ENCODE results near the gene PROS1.

PROS1 gene

DNA sequence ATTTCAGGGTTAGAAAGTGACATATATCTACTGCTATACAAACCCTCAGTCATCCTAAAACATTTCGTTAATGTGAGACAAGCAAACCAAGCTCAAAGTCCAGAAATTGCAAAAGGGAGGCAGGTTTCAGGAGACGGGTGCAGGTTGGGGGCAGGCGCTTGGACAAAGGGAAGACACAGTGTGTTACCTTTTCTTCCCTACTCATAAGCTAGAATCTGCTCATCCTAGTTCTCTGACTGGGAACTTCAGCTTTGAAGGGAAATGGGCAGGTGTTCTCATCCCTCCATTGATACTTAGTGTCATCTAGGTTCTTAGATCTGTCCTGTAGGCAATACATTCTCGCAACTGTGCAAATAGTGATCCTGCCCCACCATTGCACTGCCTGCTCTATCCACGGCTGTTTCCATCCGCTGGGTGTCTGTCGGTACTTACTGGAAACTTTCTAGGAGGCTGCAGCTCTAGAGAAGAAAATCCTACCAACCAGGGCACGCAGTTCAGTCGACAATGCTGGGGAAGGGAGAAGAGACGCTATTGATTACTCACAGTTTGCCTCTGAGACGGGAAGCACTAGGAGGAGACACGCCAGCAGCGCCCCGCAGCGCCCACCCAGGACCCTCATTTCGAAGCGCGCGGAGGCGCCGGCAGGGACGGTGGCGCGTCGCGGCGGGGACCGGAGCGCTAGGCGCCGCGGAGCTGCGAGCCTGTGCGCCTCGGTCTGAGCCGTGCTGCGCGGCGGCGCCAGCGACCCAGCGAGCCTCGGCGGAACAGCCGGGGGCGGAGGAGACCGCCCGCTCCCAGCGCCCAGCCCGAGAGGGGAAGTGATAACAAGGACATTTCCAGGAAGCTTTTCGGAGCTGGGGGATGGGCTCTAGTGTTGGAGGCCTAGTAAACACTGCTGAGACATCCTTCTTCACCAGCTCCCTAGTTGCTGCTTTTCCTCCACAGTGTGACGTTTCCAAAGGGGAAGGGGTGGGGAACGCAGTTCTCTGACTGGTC is at the start of gene PROS1:
TSS of gene PROS1 (minus strand) at position 766 of the 996 bp plus-strand sequence. CDS start at position 619, 147 bp downstream.
- DNase-seq (ENCODE audit: low read depth): peak; percentile 65
- TF ChIP-seq MYC (IDR thresholded peaks at IDR 0.05; ENCODE audit: low read depth, low read length) (no peak), POLR2A (IDR thresholded peaks at IDR 0.05; ENCODE audit: extremely low read depth, insufficient read length) (no peak)
- TF ChIP-seq, protein P1, sequence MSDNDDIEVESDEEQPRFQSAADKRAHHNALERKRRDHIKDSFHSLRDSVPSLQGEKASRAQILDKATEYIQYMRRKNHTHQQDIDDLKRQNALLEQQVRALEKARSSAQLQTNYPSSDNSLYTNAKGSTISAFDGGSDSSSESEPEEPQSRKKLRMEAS (IDR thresholded peaks at IDR 0.05; ENCODE audit: low read depth, low read length): no peak
- TF ChIP-seq, protein P2, sequence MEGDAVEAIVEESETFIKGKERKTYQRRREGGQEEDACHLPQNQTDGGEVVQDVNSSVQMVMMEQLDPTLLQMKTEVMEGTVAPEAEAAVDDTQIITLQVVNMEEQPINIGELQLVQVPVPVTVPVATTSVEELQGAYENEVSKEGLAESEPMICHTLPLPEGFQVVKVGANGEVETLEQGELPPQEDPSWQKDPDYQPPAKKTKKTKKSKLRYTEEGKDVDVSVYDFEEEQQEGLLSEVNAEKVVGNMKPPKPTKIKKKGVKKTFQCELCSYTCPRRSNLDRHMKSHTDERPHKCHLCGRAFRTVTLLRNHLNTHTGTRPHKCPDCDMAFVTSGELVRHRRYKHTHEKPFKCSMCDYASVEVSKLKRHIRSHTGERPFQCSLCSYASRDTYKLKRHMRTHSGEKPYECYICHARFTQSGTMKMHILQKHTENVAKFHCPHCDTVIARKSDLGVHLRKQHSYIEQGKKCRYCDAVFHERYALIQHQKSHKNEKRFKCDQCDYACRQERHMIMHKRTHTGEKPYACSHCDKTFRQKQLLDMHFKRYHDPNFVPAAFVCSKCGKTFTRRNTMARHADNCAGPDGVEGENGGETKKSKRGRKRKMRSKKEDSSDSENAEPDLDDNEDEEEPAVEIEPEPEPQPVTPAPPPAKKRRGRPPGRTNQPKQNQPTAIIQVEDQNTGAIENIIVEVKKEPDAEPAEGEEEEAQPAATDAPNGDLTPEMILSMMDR (IDR thresholded peaks at IDR 0.05; ENCODE audit: low read depth, low read length): no peak

DNA sequence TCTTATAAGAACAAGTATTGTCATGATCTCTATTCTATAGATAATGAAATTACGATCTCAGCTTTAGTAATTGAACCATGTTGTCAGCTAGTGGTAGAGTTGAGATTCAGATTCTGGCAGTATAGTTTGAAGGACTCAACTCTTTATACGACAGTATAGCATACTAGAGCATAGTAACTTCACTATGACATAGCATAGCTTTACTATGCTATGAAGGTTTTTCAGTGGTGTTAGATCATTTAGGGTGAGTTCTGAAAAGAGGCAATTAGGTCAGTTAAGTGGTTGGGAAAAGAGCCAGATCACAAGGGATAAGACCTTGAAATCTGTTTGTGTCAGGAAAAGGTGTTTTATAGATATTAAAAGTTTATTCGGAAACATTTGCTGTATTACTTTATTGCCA is 46.6 kb upstream of the PROS1 start:
- no peak overlapping the region for H3K4me3 ChIP-seq (ENCODE audit: low read depth, low read length)
- TF ChIP-seq, protein P2 (IDR thresholded peaks at IDR 0.05; ENCODE audit: low read depth, low read length): no peak
- TF ChIP-seq, protein P1 (IDR thresholded peaks at IDR 0.05; ENCODE audit: low read depth, low read length): no peak
- no peak for TF ChIP-seq MYC (IDR thresholded peaks at IDR 0.05; ENCODE audit: low read depth, low read length)
- TF ChIP-seq POLR2A (IDR thresholded peaks at IDR 0.05; ENCODE audit: extremely low read depth, insufficient read length): no peak
- DNase-seq (ENCODE audit: low read depth): no peak

More for the DNA sequence above, at the start of gene PROS1:
- H3K4me3 ChIP-seq (ENCODE audit: low read depth, low read length): peak within 1 kb of the TSS; percentile 54

DNA sequence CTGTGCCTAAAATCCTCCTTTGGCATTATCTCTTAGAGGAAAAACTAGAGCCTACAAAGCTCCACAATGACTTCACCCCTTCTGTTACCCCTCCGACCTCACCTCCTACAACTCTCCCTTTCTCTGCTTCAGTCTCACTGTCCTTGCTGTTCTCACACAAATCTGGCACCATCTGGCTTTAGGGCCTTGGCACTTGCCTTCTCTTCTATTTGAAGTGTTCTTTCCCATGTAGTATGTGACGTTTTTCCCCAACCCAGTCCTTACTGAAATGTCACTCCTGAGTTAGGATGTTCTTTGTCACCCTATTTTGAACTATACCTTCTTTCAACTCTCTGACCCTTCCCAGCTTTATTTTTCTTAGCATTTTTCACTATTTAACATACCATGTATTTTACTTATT is 46.0 kb upstream of the PROS1 start:
- no peak overlapping the region for H3K4me3 ChIP-seq (ENCODE audit: low read depth, low read length)
- DNase-seq (ENCODE audit: low read depth): no peak
- TF ChIP-seq, protein P1 (IDR thresholded peaks at IDR 0.05; ENCODE audit: low read depth, low read length): no peak
- no peak for TF ChIP-seq MYC (IDR thresholded peaks at IDR 0.05; ENCODE audit: low read depth, low read length)
- TF ChIP-seq POLR2A (IDR thresholded peaks at IDR 0.05; ENCODE audit: extremely low read depth, insufficient read length): no peak
- TF ChIP-seq, protein P2 (IDR thresholded peaks at IDR 0.05; ENCODE audit: low read depth, low read length): no peak

DNA sequence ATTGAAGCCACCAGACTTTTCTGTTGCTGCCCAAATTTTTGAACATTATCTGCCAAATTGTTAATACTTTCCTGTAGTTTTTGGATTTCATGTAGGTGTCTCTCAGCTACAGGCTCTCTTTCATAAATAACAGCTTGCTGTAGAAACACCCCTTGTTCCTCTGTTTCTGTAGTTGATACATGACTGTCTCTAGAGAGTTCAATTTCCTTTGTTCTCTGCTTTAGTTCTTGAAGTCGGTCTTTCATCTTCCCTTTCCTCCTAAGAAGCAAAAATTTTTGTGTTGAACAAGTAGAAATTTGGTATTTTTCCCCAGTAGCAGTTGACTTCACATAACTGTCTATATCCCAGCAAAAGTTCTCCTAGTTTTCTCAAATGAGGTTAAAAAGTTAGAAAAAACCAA is 41.3 kb upstream of the PROS1 start:
- no peak overlapping the region for H3K4me3 ChIP-seq (ENCODE audit: low read depth, low read length)
- no peak for DNase-seq (ENCODE audit: low read depth)
- TF ChIP-seq, protein P1 (IDR thresholded peaks at IDR 0.05; ENCODE audit: low read depth, low read length): no peak
- TF ChIP-seq POLR2A (IDR thresholded peaks at IDR 0.05; ENCODE audit: extremely low read depth, insufficient read length) (no peak), MYC (IDR thresholded peaks at IDR 0.05; ENCODE audit: low read depth, low read length) (no peak)
- TF ChIP-seq, protein P2 (IDR thresholded peaks at IDR 0.05; ENCODE audit: low read depth, low read length): no peak

DNA sequence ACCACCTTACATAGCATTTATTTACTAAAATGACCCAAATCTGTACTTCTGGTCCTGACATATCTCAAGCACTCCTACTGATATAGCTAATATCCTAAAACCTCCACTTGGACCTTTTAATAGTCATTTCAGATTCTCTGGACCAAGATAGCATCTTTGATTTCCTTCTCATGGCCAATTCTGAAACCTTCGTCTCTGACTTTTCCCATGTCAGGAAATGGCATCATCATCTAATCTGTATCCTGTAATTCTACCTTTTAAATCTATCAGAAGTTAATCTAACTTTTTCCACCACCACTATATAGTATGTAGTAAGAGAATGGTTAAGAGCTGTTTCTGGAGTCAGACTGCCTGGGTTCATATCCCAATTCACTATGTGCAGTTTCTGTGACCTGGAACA is 38.5 kb upstream of the PROS1 start:
- no peak overlapping the region for H3K4me3 ChIP-seq (ENCODE audit: low read depth, low read length)
- DNase-seq (ENCODE audit: low read depth): no peak
- TF ChIP-seq MYC (IDR thresholded peaks at IDR 0.05; ENCODE audit: low read depth, low read length) (no peak), POLR2A (IDR thresholded peaks at IDR 0.05; ENCODE audit: extremely low read depth, insufficient read length) (no peak)
- TF ChIP-seq, protein P1 (IDR thresholded peaks at IDR 0.05; ENCODE audit: low read depth, low read length): no peak
- TF ChIP-seq, protein P2 (IDR thresholded peaks at IDR 0.05; ENCODE audit: low read depth, low read length): no peak

Data from NB4 (cell line).